SK-N-SH treated with all-trans-retinoic acid at 6 μM for 48 hours (cell line): ENCODE measurements around the gene DOP1A.
A peak's percentile ranks its signal among the peaks of the same experiment; 100 is the strongest.

Experiments
- ATAC-seq: fragments of 200-7000 bp; cut with Tn5 transposase; 3 replicates; pipeline ENCODE4 v1.9.1; 2020; ENCODE audit warnings: mild to moderate bottlenecking, moderate library complexity
- ARNTL ChIP-seq: fragments of 450-650 bp; formaldehyde crosslinking; IDR thresholded peaks from 2 replicates; pipeline ENCODE4 v1.5.0; 2020; ENCODE audit warnings: low read depth, mild to moderate bottlenecking, moderate library complexity, borderline replicate concordance
- BACH2 ChIP-seq: fragments of 250-450 bp; sonication (Bioruptor Pico); IDR thresholded peaks from 2 replicates; pipeline ENCODE4 v1.9.0; 2021; ENCODE audit warnings: mild to moderate bottlenecking, borderline replicate concordance
- CREB5 ChIP-seq: fragments of 250-450 bp; sonication (Bioruptor Pico); IDR thresholded peaks from 2 replicates; pipeline ENCODE4 v1.5.1; 2020; ENCODE audit warnings: low read depth, mild to moderate bottlenecking, moderate library complexity
- CSDC2 ChIP-seq: fragments of 250-450 bp; sonication (Bioruptor Pico); IDR thresholded peaks from 2 replicates; pipeline ENCODE4 v1.5.0; 2020; ENCODE audit warnings: mild to moderate bottlenecking, moderate library complexity
- CSRNP3 ChIP-seq: fragments of 250-450 bp; sonication (Bioruptor Pico); IDR thresholded peaks from 2 replicates; pipeline ENCODE4 v1.5.1; 2021; ENCODE audit warnings: mild to moderate bottlenecking, moderate library complexity
- ESRRG ChIP-seq: fragments of 250-450 bp; sonication (Bioruptor Pico); IDR thresholded peaks from 2 replicates; pipeline ENCODE4 v1.6.1; 2021; ENCODE audit warnings: mild to moderate bottlenecking
- GLIS3 ChIP-seq: fragments of 250-450 bp; sonication (Bioruptor Pico); IDR thresholded peaks from 2 replicates; pipeline ENCODE4 v1.5.0; 2020; ENCODE audit warnings: mild to moderate bottlenecking, moderate library complexity
- ISL1 ChIP-seq: fragments of 250-450 bp; sonication (Bioruptor Pico); IDR thresholded peaks from 2 replicates; pipeline ENCODE4 v2.1.2; 2022; ENCODE audit warnings: mild to moderate bottlenecking, moderate library complexity
- OSR1 ChIP-seq: fragments of 250-450 bp; sonication (Bioruptor Pico); IDR thresholded peaks from 2 replicates; pipeline ENCODE4 v1.8.0; 2022; ENCODE audit warnings: moderate library complexity, mild to moderate bottlenecking, inconsistent platforms
- PATZ1 ChIP-seq: fragments of 250-450 bp; sonication (Bioruptor Pico); IDR thresholded peaks from 2 replicates; pipeline ENCODE4 v1.8.0; 2020; ENCODE audit warnings: mild to moderate bottlenecking, moderate library complexity, borderline replicate concordance
- POU6F1 ChIP-seq: fragments of 250-450 bp; sonication (Bioruptor Pico); IDR thresholded peaks from 2 replicates; pipeline ENCODE4 v1.8.0; 2021; ENCODE audit warnings: low read depth, mild to moderate bottlenecking, moderate library complexity, borderline replicate concordance
- PPARA ChIP-seq: fragments of 250-450 bp; sonication (Bioruptor Pico); IDR thresholded peaks from 2 replicates; pipeline ENCODE4 v1.5.0; 2020; ENCODE audit warnings: mild to moderate bottlenecking, borderline replicate concordance
- SNAI2 ChIP-seq: fragments of 250-450 bp; sonication (Bioruptor Pico); IDR thresholded peaks from 2 replicates; pipeline ENCODE4 v1.5.0; 2020; ENCODE audit warnings: mild to moderate bottlenecking, moderate library complexity
- TCF4 ChIP-seq: fragments of 250-450 bp; sonication (Bioruptor Pico); IDR thresholded peaks from 2 replicates; pipeline ENCODE4 v1.8.0; 2021; ENCODE audit warnings: mild to moderate bottlenecking, moderate library complexity, borderline replicate concordance
- TOX ChIP-seq: fragments of 250-450 bp; sonication (Bioruptor Pico); IDR thresholded peaks from 2 replicates; pipeline ENCODE4 v1.8.0; 2021; ENCODE audit warnings: mild to moderate bottlenecking, moderate library complexity, borderline replicate concordance
- ZC3H10 ChIP-seq: fragments of 250-450 bp; sonication (Bioruptor Pico); IDR thresholded peaks from 2 replicates; pipeline ENCODE4 v1.5.1; 2021; ENCODE audit warnings: mild to moderate bottlenecking, moderate library complexity
- ZFP3 ChIP-seq: fragments of 250-450 bp; sonication (Bioruptor Pico); IDR thresholded peaks from 2 replicates; pipeline ENCODE4 v1.5.0; 2020; ENCODE audit warnings: mild to moderate bottlenecking, moderate library complexity
- ZFP30 ChIP-seq: fragments of 450-650 bp; formaldehyde crosslinking; IDR thresholded peaks from 2 replicates; pipeline ENCODE4 v1.5.0; 2022; ENCODE audit warnings: mild to moderate bottlenecking, moderate library complexity
- ZNF565 ChIP-seq: fragments of 450-650 bp; formaldehyde crosslinking; conservative IDR thresholded peaks from 2 replicates; pipeline ENCODE4 v1.5.0; 2020; ENCODE audit warnings: low read depth, mild to moderate bottlenecking, moderate library complexity
- ZNF70 ChIP-seq: fragments of 450-650 bp; formaldehyde crosslinking; IDR thresholded peaks from 2 replicates; pipeline ENCODE4 v1.5.0; 2020; ENCODE audit warnings: mild to moderate bottlenecking, moderate library complexity
- ZNF8 ChIP-seq: fragments of 450-650 bp; formaldehyde crosslinking; IDR thresholded peaks from 2 replicates; pipeline ENCODE4 v1.5.0; 2020; ENCODE audit warnings: mild to moderate bottlenecking, moderate library complexity

Gene DOP1A

GRCh38 chr6:83067448-83068439 is at the start of gene DOP1A:
Gene DOP1A, plus strand, starts transcription at chr6:83067671. Its CDS starts 29,307 bp downstream, at chr6:83096978.
- TF ChIP-seq POU6F1 (CRISPR knock-in tag) (no peak), ZFP3 (CRISPR knock-in tag) (0 out of 2 replicates have a peak, but pooled peaks have one; percentile 26)
- TF ChIP-seq, all 23 proteins: peak for 1
- peak; percentile 95 for ATAC-seq

- TF ChIP-seq CSDC2 (no peak), TOX (no peak), ARNTL (CRISPR knock-in tag) (no peak), ZFP3 (CRISPR knock-in tag) (no peak), ZNF8 (CRISPR knock-in tag) (no peak), ISL1 (no peak), PATZ1 (CRISPR knock-in tag) (no peak), ZFP30 (CRISPR knock-in tag) (no peak), BACH2 (CRISPR knock-in tag) (no peak), PPARA (CRISPR knock-in tag) (no peak), TCF4 (CRISPR knock-in tag) (no peak), ZNF565 (CRISPR knock-in tag) (no peak), GLIS3 (CRISPR knock-in tag) (no peak), POU6F1 (CRISPR knock-in tag) (no peak), SNAI2 (CRISPR knock-in tag) (no peak), ESRRG (CRISPR knock-in tag) (no peak), CREB5 (CRISPR knock-in tag) (no peak)
- ATAC-seq = no peak
Observed at GRCh38 chr6:83019741-83020140, 47.7 kb upstream of the DOP1A start.

- no peak for ATAC-seq
- TF ChIP-seq ZNF565 (CRISPR knock-in tag) (no peak), CSDC2 (no peak), OSR1 (CRISPR knock-in tag) (no peak), ZFP3 (CRISPR knock-in tag) (no peak), TCF4 (CRISPR knock-in tag) (no peak), ESRRG (CRISPR knock-in tag) (no peak), TOX (no peak), GLIS3 (CRISPR knock-in tag) (no peak), PATZ1 (CRISPR knock-in tag) (no peak), POU6F1 (CRISPR knock-in tag) (no peak), BACH2 (CRISPR knock-in tag) (no peak), CREB5 (CRISPR knock-in tag) (no peak), ZFP30 (CRISPR knock-in tag) (no peak), CSRNP3 (CRISPR knock-in tag) (no peak), ISL1 (no peak), ARNTL (CRISPR knock-in tag) (no peak), ZNF8 (CRISPR knock-in tag) (no peak), ZC3H10 (CRISPR knock-in tag) (no peak), ZNF70 (CRISPR knock-in tag) (no peak)
Observed at GRCh38 chr6:83031689-83032088, 35.8 kb upstream of the DOP1A start.
